GM12873 (cell line): Measurements from ENCODE around the gene ELMO1.

Source experiments
- CTCF ChIP-seq: IDR thresholded peaks from 2 replicates; pipeline ENCODE4 v1.5.1; 2012; ENCODE audit warnings: low read depth, mild to moderate bottlenecking, moderate library complexity, low read length, control low read depth; ENCODE audit not compliant: insufficient read depth; ENCODE audit errors: missing control alignments

The ELMO1 gene

GRCh38 chr7:37338966-37339365 lies 109.7 kb downstream of the ELMO1 start:
- TF ChIP-seq CTCF: no peak

- TF ChIP-seq CTCF: no peak
These were observed 111.1 kb downstream of the ELMO1 start for GRCh38 chr7:37337522-37337921.

- no peak for TF ChIP-seq CTCF
These were observed 112.4 kb downstream of the ELMO1 start for GRCh38 chr7:37336259-37336658.

- no peak for TF ChIP-seq CTCF
These were observed 115.6 kb downstream of the ELMO1 start for GRCh38 chr7:37333075-37333474.

GRCh38 chr7:37332243-37333016 lies 116.2 kb downstream of the ELMO1 start:
- no peak for TF ChIP-seq CTCF

GRCh38 chr7:37330775-37331174 lies 117.9 kb downstream of the ELMO1 start:
- TF ChIP-seq CTCF: no peak

- TF ChIP-seq CTCF: no peak
These were observed 118.7 kb downstream of the ELMO1 start for GRCh38 chr7:37329940-37330339.
